Liver (tissue), 9 donors: ENCODE results near the gene SLC5A9. TPM values are rescaled to one million over a fixed set of nuclear protein-coding genes. Genes with fewer than 3 reads are reported as not detected.

Experiments used
- DNase-seq: peaks from one replicate; pipeline ENCODE4 v3.0.0-alpha.2; 2017; ENCODE audit warnings: low spot score
- H3K27ac ChIP-seq, 2 donors: one replicate each; pipeline ENCODE4 v1.7.0; 2013; ENCODE audit warnings: inconsistent platforms in 2 of 2, low read length in 2 of 2, control low read depth in 1 of 2, low read depth in 1 of 2, mild to moderate bottlenecking in 1 of 2
- H3K27me3 ChIP-seq, 4 donors: one replicate each; pipeline versions ENCODE4 v1.6.1 to v1.7.0; 2013; ENCODE audit warnings: low read length in 3 of 4, inconsistent platforms in 1 of 4, mild to moderate bottlenecking in 1 of 4, moderate library complexity in 1 of 4; ENCODE audit not compliant: control insufficient read depth in 4 of 4, insufficient read depth in 4 of 4
- H3K36me3 ChIP-seq, 4 donors: one replicate each; pipeline versions ENCODE4 v1.6.1 to v1.7.0; 2013; ENCODE audit warnings: low read length in 3 of 4, mild to moderate bottlenecking in 3 of 4, low read depth in 1 of 4, moderate library complexity in 1 of 4; ENCODE audit not compliant: control insufficient read depth in 4 of 4, insufficient read depth in 3 of 4
- H3K4me1 ChIP-seq, 4 donors: one replicate each; pipeline versions ENCODE4 v1.6.1 to v1.7.0; 2013; ENCODE audit warnings: low read length in 3 of 4, mild to moderate bottlenecking in 3 of 4, moderate library complexity in 1 of 4; ENCODE audit not compliant: control insufficient read depth in 4 of 4, insufficient read depth in 4 of 4
- H3K4me3 ChIP-seq, 3 donors: one replicate each; pipeline versions ENCODE4 v1.6.1 to v1.7.0; 2013; ENCODE audit warnings: low read length in 3 of 3, control low read depth in 1 of 3, low read depth in 1 of 3, mild to moderate bottlenecking in 1 of 3
- H3K9ac ChIP-seq, 2 donors: one replicate each; pipeline ENCODE4 v1.7.0; 2013; ENCODE audit warnings: low read length in 2 of 2, mild to moderate bottlenecking in 2 of 2, moderate library complexity in 2 of 2, control low read depth in 1 of 2, low read depth in 1 of 2
- H3K9me3 ChIP-seq, 4 donors: one replicate each; pipeline versions ENCODE4 v1.6.1 to v1.7.0; 2013; ENCODE audit warnings: low read length in 3 of 4; ENCODE audit not compliant: control insufficient read depth in 4 of 4
- EGR1 ChIP-seq, 2 donors: IDR thresholded peaks; 2 replicates each; pipeline ENCODE4 v1.6.1; 2016 to 2018; ENCODE audit warnings: antibody characterized with exemption in 2 of 2, low read depth in 2 of 2
- FOXA1 ChIP-seq: IDR thresholded peaks from 2 replicates; pipeline ENCODE4 v1.6.1; 2016; ENCODE audit warnings: antibody characterized with exemption
- FOXA2 ChIP-seq: IDR thresholded peaks from 2 replicates; pipeline ENCODE4 v1.6.1; 2016; ENCODE audit warnings: antibody characterized with exemption
- GABPA ChIP-seq, 2 donors: IDR thresholded peaks in 1 of 2; conservative IDR thresholded peaks in 1 of 2; 2 replicates each; pipeline ENCODE4 v1.6.1; 2016; ENCODE audit warnings: antibody characterized with exemption in 2 of 2, mild to moderate bottlenecking in 1 of 2, moderate library complexity in 1 of 2
- HNF4A ChIP-seq, 2 donors: conservative IDR thresholded peaks; 2 replicates each; pipeline ENCODE4 v1.6.1; 2016; ENCODE audit warnings: antibody characterized with exemption in 2 of 2, mild to moderate bottlenecking in 2 of 2
- HNF4G ChIP-seq: IDR thresholded peaks from 2 replicates; pipeline ENCODE4 v1.6.1; 2016; ENCODE audit warnings: antibody characterized with exemption
- JUND ChIP-seq, 2 donors: IDR thresholded peaks; 2 replicates each; pipeline ENCODE4 v1.6.1; 2016; ENCODE audit warnings: antibody characterized with exemption in 2 of 2
- NR2F2 ChIP-seq: IDR thresholded peaks from 2 replicates; pipeline ENCODE4 v1.6.1; 2016; ENCODE audit warnings: antibody characterized with exemption
- RAD21 ChIP-seq, 2 donors: IDR thresholded peaks; 2 replicates each; pipeline ENCODE4 v1.6.1; 2016; ENCODE audit warnings: antibody characterized with exemption in 2 of 2, mild to moderate bottlenecking in 2 of 2
- RXRA ChIP-seq, 2 donors: IDR thresholded peaks; 2 replicates each; pipeline ENCODE4 v1.6.1; 2017 to 2018; ENCODE audit warnings: antibody characterized with exemption in 2 of 2, mild to moderate bottlenecking in 1 of 2
- SP1 ChIP-seq: IDR thresholded peaks from 2 replicates; pipeline ENCODE4 v1.6.1; 2018; ENCODE audit warnings: antibody characterized with exemption, mild to moderate bottlenecking
- TAF1 ChIP-seq: conservative IDR thresholded peaks from 2 replicates; pipeline ENCODE4 v1.6.1; 2016; ENCODE audit warnings: antibody characterized with exemption, mild to moderate bottlenecking
- YY1 ChIP-seq: IDR thresholded peaks from 2 replicates; pipeline ENCODE4 v1.6.1; 2016; ENCODE audit warnings: antibody characterized with exemption, mild to moderate bottlenecking
- WGBS: extraction: QIAGEN DNeasy Blood & Tissue Kit; methylation state at CpG from one replicate; pipeline ENCODE4 v1.1.7; 2013; 5-methylcytosine and 5-hydroxymethylcytosine counted together
- polyA plus RNA-seq, 2 donors: library from polyadenylated mRNA; stranded (reverse) in 1 of 2; unstranded in 1 of 2; fragments of 200-250 nt in 1 of 2; fragments of >200 nt in 1 of 2; fragmentation: Nextera tagmentation in 1 of 2; extraction: Ambion mirVana in 1 of 2; gene quantifications; one replicate each; pipeline versions ENCODE4 v1.2.1 to v1.2.3, GENCODE V29; 2013 to 2015
- total RNA-seq, 2 donors: library from RNA; depleted of rRNA; stranded (reverse); fragments of >200 nt; gene quantifications; one replicate each; pipeline ENCODE4 v1.2.3, GENCODE V29; 2014
- TF ChIP-seq, protein P1 (sequence below): fragments of 150-350 bp; IDR thresholded peaks from 2 replicates; pipeline ENCODE4 v1.5.1; 2017; ENCODE audit warnings: improper control_type of control experiment, low read depth, low read length; ENCODE audit not compliant: missing input control
- TF ChIP-seq, protein P2 (sequence below): IDR thresholded peaks from 2 replicates; pipeline ENCODE4 v1.6.1; 2016; ENCODE audit warnings: antibody characterized with exemption
- TF ChIP-seq, protein P3 (sequence below): IDR thresholded peaks from 2 replicates; pipeline ENCODE4 v1.6.1; 2016; ENCODE audit warnings: antibody characterized with exemption
- TF ChIP-seq, protein P4 (sequence below): IDR thresholded peaks from 2 replicates; pipeline ENCODE4 v1.6.1; 2016; ENCODE audit warnings: antibody characterized with exemption, mild to moderate bottlenecking
- TF ChIP-seq, protein P5 (sequence below): IDR thresholded peaks from 2 replicates; pipeline ENCODE4 v1.6.1; 2016; ENCODE audit warnings: antibody characterized with exemption
- donor health status: healthy.
- donor health status: healthy.
- donor health status: healthy.
- donor health status: healthy.
- donor health status: healthy.

Gene SLC5A9
- total and polyA plus RNA-seq, 4 donors: 0.78 to 6.5 (median 6.0) TPM

DNA sequence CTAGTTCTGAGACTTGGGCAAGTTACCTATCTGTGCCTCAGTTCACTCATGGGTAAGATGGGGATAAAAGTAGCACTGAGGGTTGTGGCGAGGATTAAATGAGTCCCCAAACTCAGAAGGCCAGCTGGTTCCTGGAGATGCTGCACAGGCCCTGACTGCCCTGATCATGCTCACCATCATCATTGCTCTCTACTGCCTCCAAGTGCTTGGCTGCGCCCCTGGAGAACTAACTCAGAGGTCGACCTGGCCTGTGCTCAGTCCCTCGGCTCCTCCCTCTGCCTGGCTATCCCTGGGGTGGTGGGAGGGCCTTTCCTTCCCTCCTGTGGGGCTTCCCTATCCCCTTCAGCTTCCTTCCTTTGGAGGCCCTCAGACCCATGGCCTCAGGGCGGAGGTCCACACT, 5.6 kb downstream of the SLC5A9 start:
- Histone ChIP-seq H3K27ac (no peak overlapping the region), H3K4me3 (no peak overlapping the region), H3K4me1 (peaks cover 1 to 14% (median 11%) of the 10 kb centered on the region in 4 donors), H3K27me3 (no peaks in the 10 kb centered on the region), H3K9ac (no peak overlapping the region), H3K9me3 (no peaks in the 10 kb centered on the region), H3K36me3 (peaks cover 0 to 25% (median 13%) of the 10 kb centered on the region in 4 donors)
- DNase-seq: no peak
- 75% methylated on average over 5 of the region's 5 CpGs for WGBS
- TF ChIP-seq FOXA1: no peak
- no peak for TF ChIP-seq EGR1 (IDR thresholded peaks at IDR 0.05; ENCODE audit: low read depth in 2 of 2)
- no peak for TF ChIP-seq SP1
- TF ChIP-seq YY1: no peak
- no peak for TF ChIP-seq HNF4A (conservative IDR thresholded peaks at IDR 0.05)
- TF ChIP-seq RAD21 (IDR thresholded peaks at IDR 0.05): no peak
- TF ChIP-seq, protein P1, sequence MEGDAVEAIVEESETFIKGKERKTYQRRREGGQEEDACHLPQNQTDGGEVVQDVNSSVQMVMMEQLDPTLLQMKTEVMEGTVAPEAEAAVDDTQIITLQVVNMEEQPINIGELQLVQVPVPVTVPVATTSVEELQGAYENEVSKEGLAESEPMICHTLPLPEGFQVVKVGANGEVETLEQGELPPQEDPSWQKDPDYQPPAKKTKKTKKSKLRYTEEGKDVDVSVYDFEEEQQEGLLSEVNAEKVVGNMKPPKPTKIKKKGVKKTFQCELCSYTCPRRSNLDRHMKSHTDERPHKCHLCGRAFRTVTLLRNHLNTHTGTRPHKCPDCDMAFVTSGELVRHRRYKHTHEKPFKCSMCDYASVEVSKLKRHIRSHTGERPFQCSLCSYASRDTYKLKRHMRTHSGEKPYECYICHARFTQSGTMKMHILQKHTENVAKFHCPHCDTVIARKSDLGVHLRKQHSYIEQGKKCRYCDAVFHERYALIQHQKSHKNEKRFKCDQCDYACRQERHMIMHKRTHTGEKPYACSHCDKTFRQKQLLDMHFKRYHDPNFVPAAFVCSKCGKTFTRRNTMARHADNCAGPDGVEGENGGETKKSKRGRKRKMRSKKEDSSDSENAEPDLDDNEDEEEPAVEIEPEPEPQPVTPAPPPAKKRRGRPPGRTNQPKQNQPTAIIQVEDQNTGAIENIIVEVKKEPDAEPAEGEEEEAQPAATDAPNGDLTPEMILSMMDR: no peak
- TF ChIP-seq RXRA (IDR thresholded peaks at IDR 0.05): no peak
- TF ChIP-seq, protein P2, sequence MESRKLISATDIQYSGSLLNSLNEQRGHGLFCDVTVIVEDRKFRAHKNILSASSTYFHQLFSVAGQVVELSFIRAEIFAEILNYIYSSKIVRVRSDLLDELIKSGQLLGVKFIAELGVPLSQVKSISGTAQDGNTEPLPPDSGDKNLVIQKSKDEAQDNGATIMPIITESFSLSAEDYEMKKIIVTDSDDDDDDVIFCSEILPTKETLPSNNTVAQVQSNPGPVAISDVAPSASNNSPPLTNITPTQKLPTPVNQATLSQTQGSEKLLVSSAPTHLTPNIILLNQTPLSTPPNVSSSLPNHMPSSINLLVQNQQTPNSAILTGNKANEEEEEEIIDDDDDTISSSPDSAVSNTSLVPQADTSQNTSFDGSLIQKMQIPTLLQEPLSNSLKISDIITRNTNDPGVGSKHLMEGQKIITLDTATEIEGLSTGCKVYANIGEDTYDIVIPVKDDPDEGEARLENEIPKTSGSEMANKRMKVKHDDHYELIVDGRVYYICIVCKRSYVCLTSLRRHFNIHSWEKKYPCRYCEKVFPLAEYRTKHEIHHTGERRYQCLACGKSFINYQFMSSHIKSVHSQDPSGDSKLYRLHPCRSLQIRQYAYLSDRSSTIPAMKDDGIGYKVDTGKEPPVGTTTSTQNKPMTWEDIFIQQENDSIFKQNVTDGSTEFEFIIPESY: no peak
- TF ChIP-seq TAF1: no peak
- TF ChIP-seq FOXA2: no peak
- no peak for TF ChIP-seq GABPA (IDR thresholded peaks at IDR 0.05 in 1 of 2, conservative IDR thresholded peaks at IDR 0.05 in 1 of 2)
- no peak for TF ChIP-seq JUND (IDR thresholded peaks at IDR 0.05)
- TF ChIP-seq, protein P3, sequence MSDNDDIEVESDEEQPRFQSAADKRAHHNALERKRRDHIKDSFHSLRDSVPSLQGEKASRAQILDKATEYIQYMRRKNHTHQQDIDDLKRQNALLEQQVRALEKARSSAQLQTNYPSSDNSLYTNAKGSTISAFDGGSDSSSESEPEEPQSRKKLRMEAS: no peak
- no peak for TF ChIP-seq HNF4G
- TF ChIP-seq NR2F2: no peak
- TF ChIP-seq, protein P4, sequence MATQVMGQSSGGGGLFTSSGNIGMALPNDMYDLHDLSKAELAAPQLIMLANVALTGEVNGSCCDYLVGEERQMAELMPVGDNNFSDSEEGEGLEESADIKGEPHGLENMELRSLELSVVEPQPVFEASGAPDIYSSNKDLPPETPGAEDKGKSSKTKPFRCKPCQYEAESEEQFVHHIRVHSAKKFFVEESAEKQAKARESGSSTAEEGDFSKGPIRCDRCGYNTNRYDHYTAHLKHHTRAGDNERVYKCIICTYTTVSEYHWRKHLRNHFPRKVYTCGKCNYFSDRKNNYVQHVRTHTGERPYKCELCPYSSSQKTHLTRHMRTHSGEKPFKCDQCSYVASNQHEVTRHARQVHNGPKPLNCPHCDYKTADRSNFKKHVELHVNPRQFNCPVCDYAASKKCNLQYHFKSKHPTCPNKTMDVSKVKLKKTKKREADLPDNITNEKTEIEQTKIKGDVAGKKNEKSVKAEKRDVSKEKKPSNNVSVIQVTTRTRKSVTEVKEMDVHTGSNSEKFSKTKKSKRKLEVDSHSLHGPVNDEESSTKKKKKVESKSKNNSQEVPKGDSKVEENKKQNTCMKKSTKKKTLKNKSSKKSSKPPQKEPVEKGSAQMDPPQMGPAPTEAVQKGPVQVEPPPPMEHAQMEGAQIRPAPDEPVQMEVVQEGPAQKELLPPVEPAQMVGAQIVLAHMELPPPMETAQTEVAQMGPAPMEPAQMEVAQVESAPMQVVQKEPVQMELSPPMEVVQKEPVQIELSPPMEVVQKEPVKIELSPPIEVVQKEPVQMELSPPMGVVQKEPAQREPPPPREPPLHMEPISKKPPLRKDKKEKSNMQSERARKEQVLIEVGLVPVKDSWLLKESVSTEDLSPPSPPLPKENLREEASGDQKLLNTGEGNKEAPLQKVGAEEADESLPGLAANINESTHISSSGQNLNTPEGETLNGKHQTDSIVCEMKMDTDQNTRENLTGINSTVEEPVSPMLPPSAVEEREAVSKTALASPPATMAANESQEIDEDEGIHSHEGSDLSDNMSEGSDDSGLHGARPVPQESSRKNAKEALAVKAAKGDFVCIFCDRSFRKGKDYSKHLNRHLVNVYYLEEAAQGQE: no peak

DNA sequence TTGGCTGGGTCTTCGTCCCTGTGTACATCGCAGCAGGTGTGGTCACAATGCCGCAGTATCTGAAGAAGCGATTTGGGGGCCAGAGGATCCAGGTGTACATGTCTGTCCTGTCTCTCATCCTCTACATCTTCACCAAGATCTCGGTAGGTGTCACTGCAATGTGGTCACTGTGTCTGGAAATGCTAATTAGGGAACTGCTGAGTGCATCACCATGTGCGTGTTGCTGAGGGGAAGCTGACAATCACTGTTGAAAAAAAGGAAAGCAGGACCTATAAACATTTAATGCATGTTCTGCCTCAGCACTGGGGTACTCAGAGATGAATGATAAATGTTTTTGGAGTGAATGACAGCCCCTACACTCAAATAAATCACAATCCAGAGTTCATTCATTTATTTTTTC, 6.8 kb downstream of the SLC5A9 start:
- WGBS: 91% methylated on average over 6 of the region's 6 CpGs
- Histone ChIP-seq H3K36me3 (peaks cover 0 to 37% (median 18%) of the 10 kb centered on the region in 4 donors), H3K27me3 (no peaks in the 10 kb centered on the region), H3K27ac (no peak overlapping the region), H3K4me3 (no peak overlapping the region), H3K4me1 (peaks cover 0 to 4% (median 1%) of the 10 kb centered on the region in 4 donors), H3K9me3 (no peaks in the 10 kb centered on the region), H3K9ac (no peak overlapping the region)
- no peak for DNase-seq
- TF ChIP-seq, protein P3: no peak
- TF ChIP-seq FOXA1 (no peak), HNF4G (no peak), HNF4A (conservative IDR thresholded peaks at IDR 0.05) (no peak), FOXA2 (no peak), TAF1 (no peak), JUND (IDR thresholded peaks at IDR 0.05) (no peak), SP1 (no peak), RAD21 (IDR thresholded peaks at IDR 0.05) (no peak), NR2F2 (no peak), RXRA (IDR thresholded peaks at IDR 0.05) (no peak), YY1 (no peak)
- TF ChIP-seq, protein P5, sequence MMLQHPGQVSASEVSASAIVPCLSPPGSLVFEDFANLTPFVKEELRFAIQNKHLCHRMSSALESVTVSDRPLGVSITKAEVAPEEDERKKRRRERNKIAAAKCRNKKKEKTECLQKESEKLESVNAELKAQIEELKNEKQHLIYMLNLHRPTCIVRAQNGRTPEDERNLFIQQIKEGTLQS: no peak
- TF ChIP-seq, protein P4: no peak
